Measurements from ENCODE around the gene BLVRA. TPM values are rescaled to one million over a fixed set of nuclear protein-coding genes. Genes with fewer than 3 reads are reported as not detected.
"Not testable (repeated sequence)": the region's sequence is repeated elsewhere in the genome, so short reads cannot be mapped to it uniquely, and the experiment has no call there.

Gene BLVRA
- total RNA-seq, 2 donors from 2014 or later: 30.2 to 39.7 TPM

DNA sequence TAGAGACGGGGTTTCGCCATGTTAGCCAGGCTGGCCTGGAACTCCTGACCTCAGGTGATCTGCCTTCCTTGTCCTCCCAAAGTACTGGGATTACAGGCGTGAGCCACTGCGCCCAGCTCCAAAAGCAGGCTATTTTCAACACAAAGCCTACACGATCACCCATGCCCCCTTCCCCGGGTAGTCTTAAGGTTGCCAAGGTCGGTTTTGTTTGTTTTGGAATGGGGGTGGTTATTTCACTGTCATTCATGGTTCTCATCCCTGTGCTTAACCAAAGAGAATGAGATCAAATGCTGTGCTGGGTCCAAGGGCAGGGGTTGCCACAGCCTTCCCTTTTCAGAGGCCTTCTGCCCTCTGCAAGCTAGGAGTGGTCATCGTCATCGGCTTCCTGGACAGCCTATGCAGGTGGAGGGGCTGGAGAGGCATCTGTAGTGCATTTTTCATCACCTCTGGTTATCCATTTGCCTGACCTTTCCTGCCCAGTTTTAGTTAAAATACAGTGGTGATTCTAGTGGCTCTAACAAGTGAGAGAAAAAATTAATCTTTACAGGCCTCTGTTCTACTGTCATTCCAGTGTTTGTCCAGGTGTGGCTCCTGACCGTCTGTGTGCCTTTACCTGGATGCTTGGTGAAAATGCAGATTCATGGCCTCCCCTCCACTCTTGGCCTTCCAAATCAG, 11.4 kb downstream of the BLVRA start:
- Histone ChIP-seq H3K4me3 (no peak overlapping the region), H3K36me3 (no peaks in the 10 kb centered on the region), H3K4me1 (replicated peaks) (no peaks in the 10 kb centered on the region), H3K9me3 (no peaks in the 10 kb centered on the region), H3K27ac (no peak overlapping the region), H3K27me3 (replicated peaks; ENCODE audit: insufficient read depth) (no peaks in the 10 kb centered on the region)
- TF ChIP-seq CTCF (IDR thresholded peaks at IDR 0.05): no peak
- TF ChIP-seq POLR2AphosphoS5 (IDR thresholded peaks at IDR 0.05): no peak
- TF ChIP-seq POLR2A (IDR thresholded peaks at IDR 0.05): no peak
- intact Hi-C loops (cut with DNase I): no loop called here
- WGBS: 77% methylated on average over 10 of the region's 10 CpGs
- DNase-seq (ENCODE audit: low spot score): no peak

GRCh38 chr7:43771128-43771527, 12.6 kb downstream of the BLVRA start:
- WGBS: 81% methylated on average over 3 of the region's 3 CpGs
- Histone ChIP-seq H3K4me3 (no peak overlapping the region), H3K4me1 (replicated peaks) (no peaks in the 10 kb centered on the region), H3K36me3 (no peaks in the 10 kb centered on the region), H3K27ac (no peak overlapping the region), H3K9me3 (no peaks in the 10 kb centered on the region), H3K27me3 (replicated peaks; ENCODE audit: insufficient read depth) (no peaks in the 10 kb centered on the region)
- intact Hi-C loops (cut with DNase I): no loop called here
- no peak for DNase-seq (ENCODE audit: low spot score)
- TF ChIP-seq POLR2A (IDR thresholded peaks at IDR 0.05): no peak
- TF ChIP-seq POLR2AphosphoS5 (IDR thresholded peaks at IDR 0.05): no peak
- TF ChIP-seq CTCF (IDR thresholded peaks at IDR 0.05): no peak

GRCh38 chr7:43771573-43771972, 13.1 kb downstream of the BLVRA start:
- Histone ChIP-seq H3K36me3 (no peaks in the 10 kb centered on the region), H3K4me1 (replicated peaks) (no peaks in the 10 kb centered on the region), H3K27ac (no peak overlapping the region), H3K4me3 (no peak overlapping the region), H3K9me3 (no peaks in the 10 kb centered on the region), H3K27me3 (replicated peaks; ENCODE audit: insufficient read depth) (no peaks in the 10 kb centered on the region)
- intact Hi-C loops (cut with DNase I): no loop called here
- no peak for DNase-seq (ENCODE audit: low spot score)
- TF ChIP-seq POLR2AphosphoS5 (IDR thresholded peaks at IDR 0.05): no peak
- TF ChIP-seq CTCF (IDR thresholded peaks at IDR 0.05): no peak
- TF ChIP-seq POLR2A (IDR thresholded peaks at IDR 0.05): no peak
- 69% methylated on average over 3 of the region's 3 CpGs for WGBS

DNA sequence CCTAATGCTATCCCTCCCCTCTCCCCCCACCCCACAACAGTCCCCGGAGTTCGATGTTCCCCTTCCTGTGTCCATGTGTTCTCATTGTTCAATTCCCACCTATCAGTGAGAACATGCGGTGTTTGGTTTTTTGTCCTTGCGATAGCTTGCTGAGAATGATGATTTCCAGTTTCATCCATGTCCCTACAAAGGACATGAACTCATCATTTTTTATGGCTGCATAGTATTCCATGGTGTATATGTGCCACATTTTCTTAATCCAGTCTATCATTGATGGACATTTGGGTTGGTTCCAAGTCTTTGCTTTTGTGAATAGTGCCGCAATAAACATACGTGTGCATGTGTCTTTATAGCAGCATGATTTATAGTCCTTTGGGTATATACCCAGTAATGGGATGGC, 14.8 kb downstream of the BLVRA start:
- H3K9me3 ChIP-seq; H3K27me3 ChIP-seq (replicated peaks; ENCODE audit: insufficient read depth); H3K27ac ChIP-seq; H3K4me3 ChIP-seq; H3K4me1 ChIP-seq (replicated peaks); H3K36me3 ChIP-seq; DNase-seq (ENCODE audit: low spot score); intact Hi-C loops (cut with DNase I): not testable (repeated sequence)
- 95% methylated on average over 6 of the region's 6 CpGs for WGBS

DNA sequence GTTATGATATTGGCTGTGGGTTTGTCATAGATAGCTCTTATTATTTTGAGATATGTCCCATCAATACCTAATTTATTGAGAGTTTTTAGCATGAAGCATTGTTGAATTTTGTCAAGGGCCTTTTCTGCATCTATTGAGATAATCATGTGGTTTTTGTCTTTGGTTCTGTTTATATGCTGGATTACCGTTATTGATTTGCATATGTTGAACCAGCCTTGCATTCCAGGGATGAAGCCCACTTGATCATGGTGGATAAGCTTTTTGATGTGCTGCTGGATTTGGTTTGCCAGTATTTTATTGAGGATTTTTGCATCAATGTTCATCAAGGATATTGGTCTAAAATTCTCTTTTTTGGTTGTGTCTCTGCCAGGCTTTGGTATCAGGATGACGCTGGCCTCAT, 16.8 kb downstream of the BLVRA start:
- H3K9me3 ChIP-seq; H3K27me3 ChIP-seq (replicated peaks; ENCODE audit: insufficient read depth); H3K4me1 ChIP-seq (replicated peaks); intact Hi-C loops (cut with DNase I); DNase-seq (ENCODE audit: low spot score); H3K36me3 ChIP-seq; H3K4me3 ChIP-seq; H3K27ac ChIP-seq: not testable (repeated sequence)
- 96% methylated on average over 2 of the region's 2 CpGs for WGBS

DNA sequence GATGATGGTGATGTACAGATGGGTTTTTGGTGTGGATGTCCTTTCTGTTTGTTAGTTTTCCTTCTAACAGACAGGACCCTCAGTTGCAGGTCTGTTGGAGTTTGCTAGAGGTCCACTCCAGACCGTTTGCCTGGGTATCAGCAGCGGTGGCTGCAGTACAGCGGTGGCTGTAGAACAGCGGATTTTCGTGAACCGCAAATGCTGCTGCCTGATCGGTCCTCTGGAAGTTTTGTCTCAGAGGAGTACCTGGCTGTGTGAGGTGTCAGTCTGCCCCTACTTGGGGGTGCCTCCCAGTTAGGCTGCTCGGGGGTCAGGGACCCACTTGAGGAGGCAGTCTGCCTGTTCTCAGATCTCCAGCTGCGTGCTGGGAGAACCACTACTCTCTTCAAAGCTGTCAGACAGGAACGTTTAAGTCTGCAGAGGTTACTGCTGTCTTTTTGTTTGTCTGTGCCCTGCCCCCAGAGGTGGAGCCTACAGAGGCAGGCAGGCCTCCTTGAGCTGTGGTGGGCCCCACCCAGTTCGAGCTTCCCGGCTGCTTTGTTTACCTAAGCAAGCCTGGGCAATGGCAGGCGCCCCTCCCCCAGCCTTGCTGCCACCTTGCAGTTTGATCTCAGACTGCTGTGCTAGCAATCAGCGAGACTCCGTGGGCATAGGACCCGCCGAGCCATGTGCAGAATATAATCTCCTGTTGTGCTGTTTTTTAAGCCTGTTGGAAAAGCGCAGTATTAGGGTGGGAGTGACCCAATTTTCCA, 20.0 kb downstream of the BLVRA start:
- H3K27ac ChIP-seq; H3K36me3 ChIP-seq; DNase-seq (ENCODE audit: low spot score); H3K27me3 ChIP-seq (replicated peaks; ENCODE audit: insufficient read depth); intact Hi-C loops (cut with DNase I); H3K4me3 ChIP-seq; H3K4me1 ChIP-seq (replicated peaks); H3K9me3 ChIP-seq: not testable (repeated sequence)
- WGBS: 81% methylated on average over 15 of the region's 18 CpGs
